ENCODE data around the gene DLGAP1.

DNA sequence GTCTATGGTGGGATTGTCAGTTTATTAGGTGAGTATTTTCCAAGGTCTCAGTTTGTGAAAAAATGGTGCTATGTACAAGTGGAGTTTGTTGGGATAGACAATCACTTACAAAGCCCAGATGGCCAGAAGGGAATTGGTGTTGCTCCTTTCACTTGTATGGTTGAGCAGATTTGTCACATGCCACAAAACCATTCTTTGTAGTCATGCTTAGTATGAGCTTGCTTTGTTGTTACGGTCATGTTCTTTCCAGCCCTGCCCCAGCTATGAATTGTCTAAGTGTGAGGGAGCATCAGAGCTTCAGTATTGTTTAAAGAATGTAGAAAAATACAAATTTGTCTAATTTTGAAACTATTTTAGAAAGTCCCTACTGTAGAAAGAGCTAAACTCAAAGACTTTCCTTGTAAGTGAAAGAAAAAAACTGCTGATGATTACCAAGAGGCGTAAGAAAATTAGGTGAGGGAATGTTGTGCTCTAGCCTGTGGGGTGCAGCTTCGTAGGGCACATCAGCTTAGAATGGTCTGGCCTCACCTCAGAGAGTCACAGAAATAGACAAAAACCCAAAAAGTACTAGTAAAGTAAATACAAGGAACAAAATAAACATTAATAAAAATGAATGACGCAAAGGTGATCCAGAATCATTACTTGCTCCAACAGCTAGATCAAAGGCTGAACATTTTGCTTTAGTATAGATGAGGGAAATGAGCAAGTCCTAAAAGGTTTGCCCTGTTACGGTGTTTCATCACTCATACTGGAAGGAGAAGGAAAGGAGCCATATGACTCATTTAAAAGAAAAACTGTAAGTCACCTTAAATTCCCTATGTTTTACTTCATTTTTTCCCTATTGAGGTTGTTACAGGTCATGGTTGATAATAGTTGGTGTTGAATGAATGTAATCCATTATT is 995.9 kb downstream of the DLGAP1 start:
- TF ChIP-seq, protein P1, sequence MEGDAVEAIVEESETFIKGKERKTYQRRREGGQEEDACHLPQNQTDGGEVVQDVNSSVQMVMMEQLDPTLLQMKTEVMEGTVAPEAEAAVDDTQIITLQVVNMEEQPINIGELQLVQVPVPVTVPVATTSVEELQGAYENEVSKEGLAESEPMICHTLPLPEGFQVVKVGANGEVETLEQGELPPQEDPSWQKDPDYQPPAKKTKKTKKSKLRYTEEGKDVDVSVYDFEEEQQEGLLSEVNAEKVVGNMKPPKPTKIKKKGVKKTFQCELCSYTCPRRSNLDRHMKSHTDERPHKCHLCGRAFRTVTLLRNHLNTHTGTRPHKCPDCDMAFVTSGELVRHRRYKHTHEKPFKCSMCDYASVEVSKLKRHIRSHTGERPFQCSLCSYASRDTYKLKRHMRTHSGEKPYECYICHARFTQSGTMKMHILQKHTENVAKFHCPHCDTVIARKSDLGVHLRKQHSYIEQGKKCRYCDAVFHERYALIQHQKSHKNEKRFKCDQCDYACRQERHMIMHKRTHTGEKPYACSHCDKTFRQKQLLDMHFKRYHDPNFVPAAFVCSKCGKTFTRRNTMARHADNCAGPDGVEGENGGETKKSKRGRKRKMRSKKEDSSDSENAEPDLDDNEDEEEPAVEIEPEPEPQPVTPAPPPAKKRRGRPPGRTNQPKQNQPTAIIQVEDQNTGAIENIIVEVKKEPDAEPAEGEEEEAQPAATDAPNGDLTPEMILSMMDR (IDR thresholded peaks at IDR 0.05) = no peak
- TF ChIP-seq ZFX (IDR thresholded peaks at IDR 0.05; ENCODE audit: borderline replicate concordance) = no peak
